ENCODE measurements around the gene CCDC51. TPM values are rescaled to one million over a fixed set of nuclear protein-coding genes. Genes with fewer than 3 reads are reported as not detected.

CCDC51 gene
- total RNA-seq, 2 experiments from 2014 or later: 24.3 to 24.4 TPM

- ChIA-PET CTCF (interaction anchor here (1.1 to 4.4 kb wide), 8 partner anchors 10 to 239 kb away, joined by 3 to 70 read pairs (median 8); no protein-coding TSS in a partner anchor), POLR2A (interaction anchor here (1.1 to 3.3 kb wide), 5 partner anchors 10 to 1024 kb away, joined by 3 to 15 read pairs (median 6); partner anchors contain the start of gene DAG1)
- Mint-ChIP-seq H3K9me3 (no peaks in the 10 kb centered on the region), H3K27me3 (no peaks in the 10 kb centered on the region), H3K4me1 (ENCODE audit: low read depth) (peaks cover 46% of the 10 kb centered on the region), H3K36me3 (peaks cover 37% of the 10 kb centered on the region), H3K4me3 (peak overlapping the region; percentile 90), H3K27ac (peak overlapping the region; percentile 64)
- intact Hi-C loops (cut with micrococcal nuclease): no loop called here
- no peak for DNase-seq
Observed at GRCh38 chr3:48446043-48446424, 6.1 kb upstream of the CCDC51 start.

- H3K27me3 Mint-ChIP-seq: no peaks in the 10 kb centered on the region
- POLR2A ChIA-PET: interaction anchor here (1.4 to 3.3 kb wide), 4 partner anchors 9 to 27 kb away, joined by 5 to 15 read pairs (median 7); a partner anchor contains a TSS
- intact Hi-C loops (cut with micrococcal nuclease): no loop called here
- DNase-seq: no peak
- H3K4me3 Mint-ChIP-seq: peak overlapping the region; percentile 90
- H3K9me3 Mint-ChIP-seq: no peaks in the 10 kb centered on the region
- CTCF ChIA-PET: interaction anchor here (1.1 to 4.4 kb wide), 6 partner anchors 10 to 172 kb away, joined by 3 to 70 read pairs (median 9); no protein-coding TSS in a partner anchor
- peaks cover 46% of the 10 kb centered on the region for H3K4me1 Mint-ChIP-seq (ENCODE audit: low read depth)
- H3K27ac Mint-ChIP-seq: peak overlapping the region; percentile 64
- peaks cover 42% of the 10 kb centered on the region for H3K36me3 Mint-ChIP-seq
Observed at GRCh38 chr3:48445277-48445882, 5.5 kb upstream of the CCDC51 start.

- ChIA-PET CTCF (interaction anchor here (1.1 kb wide), 1 partner anchor 116 kb away, joined by 3 read pairs; no protein-coding TSS in a partner anchor), POLR2A (no interaction called here)
- Mint-ChIP-seq H3K27me3 (no peaks in the 10 kb centered on the region), H3K4me1 (ENCODE audit: low read depth) (peaks cover 43% of the 10 kb centered on the region), H3K4me3 (peak overlapping the region; percentile 90), H3K36me3 (peaks cover 41% of the 10 kb centered on the region), H3K9me3 (no peaks in the 10 kb centered on the region), H3K27ac (peak overlapping the region; percentile 87)
- intact Hi-C loops (cut with micrococcal nuclease): loop anchor here (2.0 to 5.0 kb wide), 2 partner anchors 215 to 253 kb away; partner anchors contain the start of gene CDC25A
- DNase-seq: no peak
Observed at GRCh38 chr3:48441940-48442339, 2.0 kb upstream of the CCDC51 start.

- Mint-ChIP-seq H3K4me3 (peak overlapping the region; percentile 90), H3K27me3 (no peaks in the 10 kb centered on the region), H3K27ac (peak overlapping the region; percentile 87), H3K9me3 (no peaks in the 10 kb centered on the region), H3K4me1 (ENCODE audit: low read depth) (peaks cover 34% of the 10 kb centered on the region), H3K36me3 (peaks cover 32% of the 10 kb centered on the region)
- intact Hi-C loops (cut with micrococcal nuclease): loop anchor here (1.0 to 5.0 kb wide), 6 partner anchors 33 to 252 kb away; partner anchors contain the start of genes CDC25A, PFKFB4 and ZNF589
- ChIA-PET CTCF (interaction anchor here (0.8 to 9.7 kb wide), 6 partner anchors 39 to 200 kb away, joined by 3 to 290 read pairs (median 4); partner anchors contain the start of gene ZNF589), POLR2A (interaction anchor here (0.6 to 2.9 kb wide), 5 partner anchors 10 to 196 kb away, joined by 3 to 14 read pairs (median 5); no protein-coding TSS in a partner anchor)
- DNase-seq: no peak
Observed at GRCh38 chr3:48440590-48440958, 655 bp upstream of the CCDC51 start.

DNA sequence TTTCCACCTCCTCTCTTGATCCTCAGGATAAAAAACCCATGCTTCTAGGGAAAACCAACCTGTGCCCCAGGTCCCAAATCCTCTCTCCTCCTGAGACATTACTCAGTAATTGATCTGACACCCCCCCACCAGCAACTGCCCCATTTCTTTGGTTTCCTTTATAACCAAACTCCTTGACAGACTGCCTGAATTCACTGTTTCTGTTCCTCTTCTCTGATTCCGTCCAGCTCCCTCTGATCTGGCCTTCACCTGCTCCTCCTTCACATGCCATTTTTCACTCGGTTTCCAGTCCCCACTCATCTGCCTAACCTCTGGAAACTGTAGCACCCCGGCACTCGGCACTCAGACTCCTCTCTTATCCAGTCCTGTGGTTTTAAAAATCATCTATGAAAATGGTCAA, 2.1 kb downstream of the CCDC51 start:
- peaks cover 25% of the 10 kb centered on the region for H3K36me3 Mint-ChIP-seq
- peaks cover 30% of the 10 kb centered on the region for H3K4me1 Mint-ChIP-seq (ENCODE audit: low read depth)
- POLR2A ChIA-PET: no interaction called here
- CTCF ChIA-PET: interaction anchor here (3.0 to 9.7 kb wide), 4 partner anchors 15 to 245 kb away, joined by 31 to 290 read pairs (median 108); no protein-coding TSS in a partner anchor
- no peak overlapping the region for H3K27ac Mint-ChIP-seq
- no peaks in the 10 kb centered on the region for H3K9me3 Mint-ChIP-seq
- no peak for DNase-seq
- no peak overlapping the region for H3K4me3 Mint-ChIP-seq
- no peaks in the 10 kb centered on the region for H3K27me3 Mint-ChIP-seq
- intact Hi-C loops (cut with micrococcal nuclease): loop anchor here (2.0 kb wide), 2 partner anchors 37 to 205 kb away; no protein-coding TSS in a partner anchor

DNA sequence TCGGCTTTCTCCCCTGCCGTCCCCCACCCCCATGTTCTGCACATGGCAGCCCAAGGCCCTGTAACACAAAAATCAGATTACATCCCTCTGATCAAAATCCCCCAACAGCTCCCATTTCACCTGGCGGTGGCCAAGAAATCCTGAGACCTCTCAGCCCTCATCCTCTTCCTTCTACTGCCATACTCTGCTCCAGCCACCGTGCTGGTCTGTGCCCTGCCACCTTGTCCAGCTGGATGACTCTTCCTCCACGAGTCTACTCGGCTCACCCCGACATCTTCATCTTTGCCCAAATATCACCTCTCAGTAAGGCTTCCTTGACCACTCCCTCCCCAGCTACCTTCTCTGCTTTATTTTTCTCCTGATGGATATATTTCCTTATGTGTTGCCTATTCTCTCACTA, 3.1 kb downstream of the CCDC51 start:
- intact Hi-C loops (cut with micrococcal nuclease): loop anchor here (1.0 to 2.0 kb wide), 3 partner anchors 36 to 204 kb away; no protein-coding TSS in a partner anchor
- ChIA-PET CTCF (interaction anchor here (0.7 to 9.7 kb wide), 45 partner anchors 9 to 249 kb away, joined by 3 to 290 read pairs (median 11); partner anchors contain the start of genes ATRIP, CDC25A, PFKFB4 and SLC26A6), POLR2A (interaction anchor here (0.6 to 2.1 kb wide), 6 partner anchors 9 to 198 kb away, joined by 3 to 6 read pairs (median 4); partner anchors contain the start of genes ATRIP and PFKFB4)
- no peak for DNase-seq
- Mint-ChIP-seq H3K4me1 (ENCODE audit: low read depth) (peaks cover 23% of the 10 kb centered on the region), H3K27me3 (no peaks in the 10 kb centered on the region), H3K27ac (no peak overlapping the region), H3K4me3 (no peak overlapping the region), H3K9me3 (no peaks in the 10 kb centered on the region), H3K36me3 (peaks cover 18% of the 10 kb centered on the region)

GRCh38 chr3:48436477-48436787, 3.5 kb downstream of the CCDC51 start:
- no peak for DNase-seq
- peaks cover 18% of the 10 kb centered on the region for H3K36me3 Mint-ChIP-seq
- ChIA-PET CTCF (interaction anchor here (0.6 to 9.7 kb wide), 95 partner anchors 9 to 1293 kb away, joined by 3 to 290 read pairs (median 5); partner anchors contain the start of genes ATRIP, CDC25A, CELSR3 and DHX30), POLR2A (interaction anchor here (0.6 to 2.1 kb wide), 7 partner anchors 10 to 198 kb away, joined by 3 to 7 read pairs (median 5); partner anchors contain the start of genes ATRIP and PFKFB4)
- H3K27me3 Mint-ChIP-seq: no peaks in the 10 kb centered on the region
- H3K4me1 Mint-ChIP-seq (ENCODE audit: low read depth): peaks cover 19% of the 10 kb centered on the region
- no peak overlapping the region for H3K4me3 Mint-ChIP-seq
- intact Hi-C loops (cut with micrococcal nuclease): loop anchor here (1.0 to 2.0 kb wide), 3 partner anchors 36 to 204 kb away; no protein-coding TSS in a partner anchor
- H3K9me3 Mint-ChIP-seq: no peaks in the 10 kb centered on the region
- H3K27ac Mint-ChIP-seq: no peak overlapping the region

DNA sequence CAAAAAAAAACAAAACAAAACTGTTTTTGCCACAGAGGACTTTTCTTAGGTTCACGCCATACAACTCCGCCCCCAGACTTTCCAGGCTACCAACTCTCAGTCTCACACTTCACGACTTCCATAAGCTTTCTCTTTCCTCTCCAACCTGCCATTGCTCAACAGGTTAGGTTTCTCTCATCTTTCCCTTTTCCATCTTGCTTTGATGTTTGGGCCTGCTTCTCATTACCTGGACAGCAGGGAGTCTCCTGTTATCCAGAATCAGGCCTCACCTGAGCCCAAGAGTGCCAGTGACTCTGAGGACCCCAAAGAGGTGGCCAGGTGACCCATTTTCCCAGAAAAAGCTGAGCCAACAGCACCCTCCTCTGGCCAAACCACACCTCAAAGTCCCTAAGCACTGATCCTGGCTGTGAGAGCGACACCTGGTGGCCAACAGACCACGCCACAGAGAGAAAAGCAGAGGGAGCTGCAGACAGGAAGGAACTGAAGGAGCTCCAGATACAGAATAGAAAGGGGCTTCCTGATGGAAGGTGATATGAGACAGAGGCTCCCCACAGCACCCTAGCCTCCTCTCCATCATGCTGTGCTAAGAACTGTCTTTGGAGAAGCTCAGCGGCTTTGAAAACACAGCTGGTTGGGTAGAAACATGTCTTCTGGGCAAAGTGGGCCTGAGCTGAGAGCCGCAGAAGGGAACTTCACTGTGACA, 4.0 kb downstream of the CCDC51 start:
- peak; percentile 89 for DNase-seq
- ChIA-PET CTCF (interaction anchor here (0.6 to 9.7 kb wide), 97 partner anchors 10 to 1292 kb away, joined by 3 to 290 read pairs (median 5); partner anchors contain the start of genes ATRIP, CDC25A, CELSR3 and DHX30), POLR2A (interaction anchor here (0.6 to 2.1 kb wide), 7 partner anchors 10 to 198 kb away, joined by 3 to 7 read pairs (median 5); partner anchors contain the start of genes ATRIP and PFKFB4)
- Mint-ChIP-seq H3K4me3 (no peak overlapping the region), H3K27me3 (no peaks in the 10 kb centered on the region), H3K36me3 (peaks cover 14% of the 10 kb centered on the region), H3K9me3 (no peaks in the 10 kb centered on the region), H3K4me1 (ENCODE audit: low read depth) (peaks cover 18% of the 10 kb centered on the region), H3K27ac (no peak overlapping the region)
- intact Hi-C loops (cut with micrococcal nuclease): loop anchor here (1.0 to 2.0 kb wide), 3 partner anchors 35 to 203 kb away; no protein-coding TSS in a partner anchor

DNA sequence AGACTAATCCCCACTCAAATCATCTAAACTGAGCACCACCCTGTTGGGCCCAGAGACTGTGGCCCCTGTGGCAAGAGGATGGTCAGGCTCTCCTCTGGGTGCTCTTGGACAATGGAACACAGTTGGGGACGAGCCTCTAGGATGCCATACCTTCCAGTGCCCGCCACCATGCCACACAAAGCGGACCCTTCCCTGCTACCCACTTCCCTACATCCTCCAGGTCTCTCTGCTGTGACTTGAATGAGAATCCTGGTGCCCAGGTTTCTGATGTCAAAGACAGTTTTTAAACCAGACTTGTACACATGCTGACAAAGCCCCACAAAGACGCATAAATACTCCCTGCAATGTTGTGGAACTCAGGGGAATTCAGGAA, 4.7 kb downstream of the CCDC51 start:
- intact Hi-C loops (cut with micrococcal nuclease): no loop called here
- H3K36me3 Mint-ChIP-seq: peaks cover 7% of the 10 kb centered on the region

DNA sequence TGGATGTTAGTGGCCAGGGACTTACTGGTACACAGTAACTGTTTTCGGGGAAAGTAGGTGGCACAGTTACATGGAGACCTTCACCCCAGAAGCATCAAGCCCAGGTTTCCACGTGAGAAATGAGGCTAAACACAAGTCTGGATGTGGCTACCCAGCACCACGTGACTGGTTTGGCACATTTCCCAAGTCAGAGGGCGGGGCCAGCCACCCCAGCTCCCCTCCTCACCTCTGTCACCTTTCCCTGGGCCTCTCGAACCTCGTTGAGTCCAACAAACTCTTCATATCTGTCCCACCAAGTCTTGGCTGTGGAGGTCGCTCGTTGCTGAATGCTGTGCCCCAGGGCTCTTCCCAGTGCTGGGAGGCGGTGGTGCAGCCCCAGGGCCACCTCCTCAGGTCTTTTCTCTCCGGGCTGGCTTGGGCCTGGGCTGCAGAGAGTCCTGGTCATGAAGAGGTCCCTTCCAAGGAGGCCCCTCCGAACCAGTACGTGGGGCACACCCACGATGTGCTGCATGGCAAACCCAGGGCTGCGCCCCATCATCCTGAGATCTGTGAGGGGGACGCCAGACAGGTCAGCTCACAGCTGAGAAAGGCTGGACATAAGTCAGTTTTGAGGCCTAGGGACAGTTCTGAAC, 5.2 kb downstream of the CCDC51 start:
- Mint-ChIP-seq H3K27me3 (no peaks in the 10 kb centered on the region), H3K36me3 (peaks cover 4% of the 10 kb centered on the region), H3K9me3 (no peaks in the 10 kb centered on the region), H3K27ac (no peak overlapping the region), H3K4me1 (ENCODE audit: low read depth) (peaks cover 17% of the 10 kb centered on the region), H3K4me3 (no peak overlapping the region)
- DNase-seq: no peak
- ChIA-PET POLR2A (no interaction called here), CTCF (interaction anchor here (1.3 to 9.7 kb wide), 7 partner anchors 11 to 175 kb away, joined by 5 to 290 read pairs (median 25); partner anchors contain the start of genes ATRIP and UQCRC1)
- intact Hi-C loops (cut with micrococcal nuclease): no loop called here

More for the DNA sequence above, 4.7 kb downstream of the CCDC51 start:
- Mint-ChIP-seq H3K4me1 (ENCODE audit: low read depth) (peaks cover 19% of the 10 kb centered on the region), H3K27ac (no peak overlapping the region), H3K27me3 (no peaks in the 10 kb centered on the region), H3K9me3 (no peaks in the 10 kb centered on the region), H3K4me3 (no peak overlapping the region)
- no peak for DNase-seq
- ChIA-PET POLR2A (interaction anchor here (0.9 to 2.1 kb wide), 4 partner anchors 34 to 163 kb away, joined by 4 to 7 read pairs (median 6); partner anchors contain the start of gene PFKFB4), CTCF (interaction anchor here (1.0 to 9.7 kb wide), 46 partner anchors 10 to 282 kb away, joined by 3 to 290 read pairs (median 12); partner anchors contain the start of genes ATRIP, CDC25A, CELSR3 and IP6K2)
